Thymus (tissue), 11 donors: Measurements from ENCODE around the gene PAN2. TPM values are rescaled to one million over a fixed set of nuclear protein-coding genes. Genes with fewer than 3 reads are reported as not detected.
"Not testable (repeated sequence)": the region's sequence is repeated elsewhere in the genome, so short reads cannot be mapped to it uniquely, and the experiment has no call there.

Source experiments
- DNase-seq, 9 donors: peaks; one replicate each; pipeline ENCODE4 v3.0.0-alpha.2; 2013; ENCODE audit warnings: low spot score in 9 of 9, low read depth in 6 of 9, missing footprints in 1 of 9
- H3K27ac ChIP-seq, 2 donors: one replicate each; pipeline ENCODE4 v1.5.1; 2013; ENCODE audit warnings: control low read depth in 1 of 2, low read depth in 1 of 2, low read length in 1 of 2, mild to moderate bottlenecking in 1 of 2, moderate library complexity in 1 of 2
- H3K27me3 ChIP-seq, 2 donors: one replicate each; pipeline ENCODE4 v1.5.1; 2013; ENCODE audit warnings: low read length in 1 of 2; ENCODE audit not compliant: control insufficient read depth in 2 of 2, insufficient read depth in 1 of 2
- H3K36me3 ChIP-seq, 2 donors: one replicate each; pipeline ENCODE4 v1.5.1; 2013; ENCODE audit warnings: low read length in 1 of 2, mild to moderate bottlenecking in 1 of 2, moderate library complexity in 1 of 2; ENCODE audit not compliant: control insufficient read depth in 2 of 2, insufficient read depth in 2 of 2
- H3K4me1 ChIP-seq, 2 donors: one replicate each; pipeline ENCODE4 v1.5.1; 2013; ENCODE audit warnings: low read length in 2 of 2; ENCODE audit not compliant: control insufficient read depth in 2 of 2, insufficient read depth in 2 of 2
- H3K4me3 ChIP-seq, 2 donors: one replicate each; pipeline ENCODE4 v1.5.1; 2013; ENCODE audit warnings: low read length in 2 of 2, control low read depth in 1 of 2, mild to moderate bottlenecking in 1 of 2
- H3K9me3 ChIP-seq, 2 donors: one replicate each; pipeline ENCODE4 v1.5.1; 2013; ENCODE audit warnings: low read length in 1 of 2, mild to moderate bottlenecking in 1 of 2; ENCODE audit not compliant: control insufficient read depth in 2 of 2, insufficient read depth in 1 of 2
- WGBS: extraction: QIAGEN DNeasy Blood & Tissue Kit; methylation state at CpG from one replicate; pipeline ENCODE4 v1.1.7; 2013; 5-methylcytosine and 5-hydroxymethylcytosine counted together
- polyA plus RNA-seq: library from polyadenylated mRNA; stranded (reverse); fragments of 200-250 nt; gene quantifications from one replicate; pipeline ENCODE4 v1.2.3, GENCODE V29; 2013
- total RNA-seq: library from RNA; stranded (reverse); fragments of 120-200 nt; gene quantifications from one replicate; pipeline ENCODE4 v1.2.4, GENCODE V29; 2013
- donor health status: healthy.

The PAN2 gene
- total and polyA plus RNA-seq, 2 donors: 36.3 to 71.4 TPM

DNA sequence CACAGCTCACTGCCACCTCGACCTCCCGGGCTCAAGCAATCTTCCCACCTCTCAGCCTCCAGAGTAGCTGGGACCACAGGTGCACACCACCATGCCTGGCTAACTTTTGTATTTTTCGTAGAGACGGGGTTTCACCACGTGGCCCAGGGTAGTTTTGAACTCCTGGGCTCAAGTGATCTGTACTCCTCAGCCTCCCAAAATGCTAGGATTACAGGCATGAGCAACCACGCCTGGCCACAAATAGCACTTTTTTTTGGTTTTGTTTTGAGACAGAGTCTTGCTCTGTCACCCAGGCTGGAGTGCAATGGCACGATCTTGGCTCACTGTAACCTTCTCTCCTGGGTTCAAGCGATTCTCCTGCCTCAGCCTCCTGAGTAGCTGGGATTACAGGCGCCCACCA, 13.5 kb upstream of the PAN2 start:
- peaks cover 74 to 82% of the 10 kb centered on the region in 2 donors for H3K36me3 ChIP-seq
- not testable (repeated sequence) for DNase-seq, H3K27ac ChIP-seq, H3K4me1 ChIP-seq, H3K27me3 ChIP-seq, H3K9me3 ChIP-seq, H3K4me3 ChIP-seq
- 96% methylated on average over 9 of the region's 9 CpGs for WGBS

DNA sequence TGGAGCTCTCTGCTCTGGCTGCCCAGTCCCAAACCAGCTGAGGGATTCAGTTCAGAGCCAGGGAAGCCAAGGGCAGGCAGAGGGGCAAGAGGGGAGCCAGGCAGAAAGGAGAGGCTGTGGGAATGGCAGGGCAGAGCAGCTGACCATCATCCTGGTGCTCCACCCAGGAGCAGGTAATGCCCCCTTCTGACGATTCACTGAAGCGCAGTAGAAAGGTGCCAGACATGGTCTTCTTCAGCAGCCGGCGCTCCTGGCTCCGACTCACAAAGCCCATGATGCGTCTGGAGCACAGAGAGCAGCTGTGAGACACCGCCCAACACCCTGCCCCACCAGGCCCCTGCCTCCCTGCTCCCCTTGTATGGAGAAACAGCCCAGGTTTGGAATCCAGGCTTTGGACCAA, 12.9 kb upstream of the PAN2 start:
- no peak overlapping the region for H3K27ac ChIP-seq
- no peak for DNase-seq
- WGBS: 97% methylated on average over 7 of the region's 7 CpGs
- peaks cover 74 to 79% of the 10 kb centered on the region in 2 donors for H3K36me3 ChIP-seq
- H3K9me3 ChIP-seq: no peaks in the 10 kb centered on the region
- H3K27me3 ChIP-seq: no peaks in the 10 kb centered on the region
- no peak overlapping the region for H3K4me3 ChIP-seq
- H3K4me1 ChIP-seq: no peaks in the 10 kb centered on the region

DNA sequence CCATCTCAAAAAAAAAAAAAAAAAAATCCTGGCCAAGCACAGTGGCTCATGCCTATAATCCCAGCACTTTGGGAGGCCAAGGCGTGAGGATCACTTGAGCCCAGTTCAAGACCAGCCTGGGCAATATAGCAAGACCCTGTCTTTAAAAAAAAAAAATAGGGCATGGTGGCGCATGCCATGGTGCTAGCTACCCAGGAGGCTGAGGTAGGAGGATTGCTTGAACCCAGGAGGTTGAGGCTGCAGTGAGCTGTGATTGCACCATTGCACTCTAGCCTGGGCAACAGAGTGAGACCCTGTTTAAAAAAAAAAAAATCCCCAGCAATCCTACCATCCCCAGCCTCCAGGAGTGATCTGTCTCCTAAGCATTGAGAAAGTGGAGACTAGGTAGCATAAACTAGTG, 8.5 kb upstream of the PAN2 start:
- H3K4me1 ChIP-seq: peaks cover 12 to 25% of the 10 kb centered on the region in 2 donors
- DNase-seq, H3K4me3 ChIP-seq, H3K27me3 ChIP-seq, H3K9me3 ChIP-seq, H3K27ac ChIP-seq: not testable (repeated sequence)
- WGBS: 99% methylated on average over 2 of the region's 2 CpGs
- H3K36me3 ChIP-seq: peaks cover 41 to 45% of the 10 kb centered on the region in 2 donors

DNA sequence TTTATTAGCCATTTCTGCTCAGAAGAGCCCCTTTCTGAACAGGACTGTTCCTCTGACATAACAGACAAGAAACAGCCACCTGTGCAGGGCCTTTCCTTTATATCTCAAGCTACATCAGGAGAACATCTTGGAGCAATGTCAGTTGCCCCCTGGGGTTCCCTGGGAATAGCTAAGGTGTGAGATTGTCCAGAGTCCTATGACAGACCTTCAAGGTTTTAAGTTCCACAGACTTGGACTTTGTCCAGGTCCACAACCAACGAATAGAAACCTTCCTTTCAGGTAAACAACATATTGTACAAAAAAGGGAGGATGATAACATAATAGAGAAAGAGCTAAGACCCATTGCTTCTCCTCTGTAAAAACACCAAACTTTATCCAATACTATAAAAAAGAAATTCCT, 7.8 kb upstream of the PAN2 start:
- no peak overlapping the region for H3K27ac ChIP-seq
- no peaks in the 10 kb centered on the region for H3K9me3 ChIP-seq
- H3K4me1 ChIP-seq: peaks cover 12 to 25% of the 10 kb centered on the region in 2 donors
- no peaks in the 10 kb centered on the region for H3K27me3 ChIP-seq
- H3K36me3 ChIP-seq: peaks cover 34 to 38% of the 10 kb centered on the region in 2 donors
- H3K4me3 ChIP-seq: no peak overlapping the region
- 85% methylated on average over 1 of the region's 1 CpG for WGBS
- DNase-seq: no peak

DNA sequence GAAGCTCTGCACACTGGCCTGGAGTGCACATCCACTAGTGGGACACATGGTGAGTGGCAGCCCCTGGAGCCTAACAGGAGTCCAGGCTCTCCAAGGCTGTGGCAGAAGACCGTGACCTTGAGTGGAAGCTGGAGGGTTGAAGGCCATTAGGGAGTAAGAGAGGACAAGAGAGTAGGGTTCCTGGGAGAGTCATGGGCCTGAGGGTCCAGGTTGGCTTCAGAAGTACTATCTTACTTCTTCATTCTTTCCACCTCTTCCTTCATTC, 5.3 kb upstream of the PAN2 start:
- Histone ChIP-seq H3K36me3 (peaks cover 18 to 24% of the 10 kb centered on the region in 2 donors), H3K9me3 (no peaks in the 10 kb centered on the region), H3K27ac (peak overlapping the region; percentile 89 to 96), H3K27me3 (no peaks in the 10 kb centered on the region), H3K4me1 (peaks cover 18 to 31% of the 10 kb centered on the region in 2 donors), H3K4me3 (peak overlapping the region; percentile 36 to 46)
- WGBS: 100% methylated on average over 1 of the region's 1 CpG
- DNase-seq: no peak

DNA sequence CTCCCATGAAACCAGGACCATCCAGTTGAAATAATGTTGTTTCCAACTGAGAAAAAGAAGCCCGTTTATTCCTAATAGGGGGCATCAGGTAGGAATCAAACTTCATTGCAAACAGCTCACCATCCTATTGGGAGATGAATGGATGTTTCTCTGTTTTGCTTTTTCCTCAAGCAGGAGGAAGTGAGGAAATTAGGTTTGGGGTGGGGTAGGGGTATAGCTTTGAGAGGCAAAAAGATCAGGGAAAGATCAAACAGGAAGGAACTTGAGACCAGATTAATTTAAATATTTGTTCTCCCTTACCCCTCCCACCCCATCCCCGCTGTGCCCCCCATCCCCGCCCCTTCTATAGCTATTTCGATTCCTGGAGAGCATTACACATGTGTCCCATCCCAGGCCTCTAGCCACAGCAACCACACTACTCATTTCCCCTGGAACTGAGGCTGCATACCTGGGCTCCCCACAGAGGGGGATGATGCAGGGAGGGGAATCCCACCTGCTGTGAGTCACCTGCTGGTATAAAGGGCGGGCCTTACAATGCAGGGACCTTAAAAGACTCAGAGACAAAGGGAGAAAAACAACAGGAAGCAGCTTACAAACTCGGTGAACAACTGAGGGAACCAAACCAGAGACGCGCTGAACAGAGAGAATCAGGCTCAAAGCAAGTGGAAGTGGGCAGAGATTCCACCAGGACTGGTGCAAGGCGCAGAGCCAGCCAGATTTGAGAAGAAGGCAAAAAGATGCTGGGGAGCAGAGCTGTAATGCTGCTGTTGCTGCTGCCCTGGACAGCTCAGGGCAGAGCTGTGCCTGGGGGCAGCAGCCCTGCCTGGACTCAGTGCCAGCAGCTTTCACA, 4.7 kb upstream of the PAN2 start, which contains the start of gene IL23A:
Gene IL23A (plus strand): TSS at position 577 of the 850 bp plus-strand sequence. CDS start 161 bp downstream, at position 738.
- WGBS: 27% methylated on average over 9 of the region's 9 CpGs
- peaks cover 13 to 19% of the 10 kb centered on the region in 2 donors for H3K36me3 ChIP-seq
- peak within 1 kb of the TSS; percentile 89 to 96 for H3K27ac ChIP-seq
- DNase-seq: peak in 7 of 9 donors; percentile 48 to 90 (median 69)
- H3K4me1 ChIP-seq: peaks cover 18 to 33% of the 10 kb centered on the region in 2 donors
- no peaks in the 10 kb centered on the region for H3K9me3 ChIP-seq
- H3K27me3 ChIP-seq: no peaks in the 10 kb centered on the region
- peak within 1 kb of the TSS; percentile 36 to 46 for H3K4me3 ChIP-seq

DNA sequence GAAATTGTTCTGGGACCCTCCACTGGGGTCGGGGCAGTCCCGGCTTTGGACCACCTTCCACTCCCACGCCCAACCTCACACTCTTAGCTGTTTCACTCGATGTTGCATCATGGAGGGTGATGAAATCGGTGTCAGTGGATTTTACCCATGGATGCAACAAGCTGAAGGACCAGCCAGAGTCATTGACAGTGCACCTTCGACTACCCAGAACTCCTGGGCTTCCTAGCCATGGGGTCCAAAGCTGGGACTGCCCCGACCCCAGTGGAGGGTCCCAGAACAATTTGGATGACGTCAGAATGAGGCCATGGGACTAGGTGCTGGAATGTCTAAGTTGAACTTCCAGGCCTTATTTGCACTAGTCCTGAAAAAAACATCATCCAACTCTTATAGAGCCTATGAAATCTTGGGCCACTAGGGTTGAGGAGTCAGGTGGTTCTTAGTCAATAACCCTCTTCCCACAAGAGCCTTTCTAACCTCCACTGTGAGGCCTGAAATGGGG, 4.0 kb upstream of the PAN2 start:
- no peak overlapping the region for H3K4me3 ChIP-seq
- H3K4me1 ChIP-seq: peaks cover 24 to 41% of the 10 kb centered on the region in 2 donors
- H3K9me3 ChIP-seq: no peaks in the 10 kb centered on the region
- no peaks in the 10 kb centered on the region for H3K27me3 ChIP-seq
- H3K36me3 ChIP-seq: peaks cover 5 to 11% of the 10 kb centered on the region in 2 donors
- WGBS: 96% methylated on average over 8 of the region's 8 CpGs
- DNase-seq: no peak
- peak overlapping the region; percentile 32 to 96 for H3K27ac ChIP-seq

DNA sequence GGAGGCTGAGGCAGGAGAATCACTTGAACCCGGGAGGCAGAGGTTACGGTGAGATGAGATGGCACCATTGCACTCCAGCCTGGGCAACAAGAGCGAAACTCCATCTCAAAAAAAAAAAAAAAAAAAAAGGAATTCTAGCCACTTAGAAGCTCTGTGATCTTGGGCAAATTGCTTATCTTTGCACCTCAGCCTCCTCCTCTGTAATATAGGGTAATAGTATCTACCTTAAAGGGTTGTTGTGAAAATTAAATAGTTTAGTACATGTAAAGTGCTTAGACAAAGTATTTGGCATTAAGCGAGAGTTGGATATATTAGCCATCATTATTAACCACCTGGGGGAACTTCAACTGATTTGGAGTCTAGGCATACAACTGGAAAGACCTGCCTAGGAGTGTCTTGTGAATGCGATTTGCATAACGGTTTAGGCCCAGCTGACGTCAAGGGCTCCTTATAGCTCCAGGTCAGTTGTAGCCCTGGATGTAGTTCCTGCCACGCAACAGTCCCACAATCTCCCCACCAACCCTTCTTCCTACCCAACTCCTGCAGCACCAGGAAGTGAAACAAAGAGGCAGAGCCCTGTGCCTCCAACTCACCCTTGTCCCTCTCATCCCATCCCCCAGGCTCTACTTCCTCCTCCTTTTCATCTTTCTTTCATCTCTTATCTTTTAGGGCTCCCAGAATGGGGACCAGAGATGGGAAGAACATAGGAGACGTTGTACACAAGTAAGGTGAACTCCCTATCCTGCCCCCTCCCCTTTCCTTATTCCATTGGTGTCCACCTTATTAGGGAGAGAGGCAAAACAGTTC, 2.8 kb upstream of the PAN2 start:
- Histone ChIP-seq H3K9me3 (no peaks in the 10 kb centered on the region), H3K27ac (no peak overlapping the region), H3K4me3 (no peak overlapping the region), H3K4me1 (peaks cover 27 to 46% of the 10 kb centered on the region in 2 donors), H3K36me3 (peaks cover 4 to 5% of the 10 kb centered on the region in 2 donors), H3K27me3 (no peaks in the 10 kb centered on the region)
- WGBS: 97% methylated on average over 9 of the region's 9 CpGs
- no peak for DNase-seq

DNA sequence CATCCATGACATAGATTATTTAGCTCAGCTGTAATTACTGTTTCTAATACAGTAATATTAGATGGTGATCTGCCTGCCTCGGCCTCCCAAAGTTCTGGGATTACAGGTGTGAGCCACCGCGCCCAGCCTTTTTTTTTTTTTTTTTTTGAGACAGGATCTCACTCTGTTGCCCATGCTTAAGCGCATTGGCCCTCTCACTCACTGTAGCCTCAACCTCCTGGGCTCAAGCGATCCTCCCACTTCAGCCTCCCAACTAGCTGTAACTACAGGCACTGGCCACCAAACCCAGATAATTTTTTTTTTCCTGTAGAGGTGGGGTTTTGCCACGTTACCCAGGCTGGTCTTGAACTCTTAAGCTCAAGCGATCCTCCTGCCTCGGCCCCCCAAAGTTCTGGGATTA, 1.7 kb upstream of the PAN2 start:
- not testable (repeated sequence) for H3K9me3 ChIP-seq, DNase-seq, H3K27ac ChIP-seq, H3K36me3 ChIP-seq, H3K4me3 ChIP-seq, H3K27me3 ChIP-seq
- peaks cover 27 to 46% of the 10 kb centered on the region in 2 donors for H3K4me1 ChIP-seq
- 99% methylated on average over 8 of the region's 8 CpGs for WGBS
